Measurements from ENCODE around the gene NOL4L.

Gene NOL4L

GRCh38 chr20:32484958-32485769 lies 100.0 kb downstream of the NOL4L start:
- peak; percentile 69 to 72 for DNase-seq (ENCODE audit: low read depth in 2 of 2)

GRCh38 chr20:32484225-32484957 lies 100.7 kb downstream of the NOL4L start:
- DNase-seq (ENCODE audit: low read depth in 2 of 2) = peak in 1 of 2 donors; percentile 25

GRCh38 chr20:32483351-32484224 lies 101.5 kb downstream of the NOL4L start:
- DNase-seq (ENCODE audit: low read depth in 2 of 2) = peak; percentile 39 to 43

GRCh38 chr20:32482442-32483261 lies 102.5 kb downstream of the NOL4L start:
- DNase-seq (ENCODE audit: low read depth in 2 of 2) = peak in 1 of 2 donors; percentile 18

GRCh38 chr20:32482143-32482441 lies 103.0 kb downstream of the NOL4L start:
- DNase-seq (ENCODE audit: low read depth in 2 of 2) = no peak

GRCh38 chr20:32481311-32482142 lies 103.6 kb downstream of the NOL4L start:
- DNase-seq (ENCODE audit: low read depth in 2 of 2) = no peak

- no peak for DNase-seq (ENCODE audit: low read depth in 2 of 2)
Observed at GRCh38 chr20:32480371-32481241, 104.5 kb downstream of the NOL4L start.

- no peak for DNase-seq (ENCODE audit: low read depth in 2 of 2)
Observed at GRCh38 chr20:32479697-32480171, 105.4 kb downstream of the NOL4L start.

GRCh38 chr20:32479012-32479411 lies 106.1 kb downstream of the NOL4L start:
- DNase-seq (ENCODE audit: low read depth in 2 of 2) = no peak

- no peak for DNase-seq (ENCODE audit: low read depth in 2 of 2)
Observed at GRCh38 chr20:32478576-32478975, 106.6 kb downstream of the NOL4L start.

GRCh38 chr20:32477594-32478512 lies 107.3 kb downstream of the NOL4L start:
- no peak for DNase-seq (ENCODE audit: low read depth in 2 of 2)

GRCh38 chr20:32476684-32477593 lies 108.2 kb downstream of the NOL4L start:
- no peak for DNase-seq (ENCODE audit: low read depth in 2 of 2)

- DNase-seq (ENCODE audit: low read depth in 2 of 2) = no peak
Observed at GRCh38 chr20:32474967-32475811, 109.9 kb downstream of the NOL4L start.

- DNase-seq (ENCODE audit: low read depth in 2 of 2) = no peak
Observed at GRCh38 chr20:32474717-32474966, 110.5 kb downstream of the NOL4L start.

GRCh38 chr20:32474009-32474716 lies 111.0 kb downstream of the NOL4L start:
- no peak for DNase-seq (ENCODE audit: low read depth in 2 of 2)
